Body of pancreas (tissue), 4 donors: ENCODE data around the gene ALG12. TPM values are rescaled to one million over a fixed set of nuclear protein-coding genes. Genes with fewer than 3 reads are reported as not detected.

Experiments used
- ATAC-seq: fragments of 150-250 bp; one replicate; pipeline ENCODE4 v1.9.1; 2016
- DNase-seq, 4 donors: peaks; one replicate each; pipeline ENCODE4 v3.0.0-alpha.2; 2019
- H3K27ac ChIP-seq, 4 donors: fragments of 200-600 bp; sonication (generic); 1 replicate in 3 of 4; 2 replicates in 1 of 4; pipeline versions ENCODE4 v1.5.1 to v1.6.1; 2016 to 2019; ENCODE audit warnings: mild to moderate bottlenecking in 1 of 4, mixed read lengths in 1 of 4, moderate library complexity in 1 of 4
- H3K27me3 ChIP-seq, 2 donors: fragments of 200-600 bp; sonication (generic); one replicate each; pipeline ENCODE4 v1.6.0; 2016; ENCODE audit warnings: mild to moderate bottlenecking in 1 of 2
- H3K36me3 ChIP-seq, 2 donors: fragments of 200-600 bp; sonication (generic); replicated peaks in 1 of 2; 2 replicates each; pipeline ENCODE4 v1.5.1; 2016; ENCODE audit warnings: low read depth in 2 of 2; ENCODE audit not compliant: insufficient read depth in 1 of 2
- H3K4me1 ChIP-seq: fragments of 200-600 bp; sonication (generic); one replicate; pipeline ENCODE4 v1.6.0; 2016
- H3K4me3 ChIP-seq, 2 donors: fragments of 200-600 bp; sonication (generic); 1 replicate in 1 of 2; 2 replicates in 1 of 2; pipeline ENCODE4 v1.5.1; 2016 to 2019
- H3K9me3 ChIP-seq, 3 donors: fragments of 200-600 bp; sonication (generic); 1 replicate in 2 of 3; 2 replicates in 1 of 3; pipeline ENCODE4 v1.5.1; 2016
- CTCF ChIP-seq, 7 experiments: fragments of 450-650 bp in 4 of 7; fragments of 200-600 bp in 3 of 7; sonication (generic) in 3 of 7; IDR thresholded peaks; one replicate each; pipeline ENCODE4 v1.5.1; 2016 to 2019; ENCODE audit warnings: antibody characterized with exemption in 7 of 7
- POLR2A ChIP-seq, 3 donors: fragments of 450-650 bp; IDR thresholded peaks; one replicate each; pipeline ENCODE4 v1.6.1; 2016; ENCODE audit warnings: antibody characterized with exemption in 3 of 3, mild to moderate bottlenecking in 2 of 3
- WGBS, 2 donors: methylation state at CpG; one replicate each; pipeline ENCODE4 v1.1.5; 2017; 5-methylcytosine and 5-hydroxymethylcytosine counted together
- intact Hi-C: fragments of 100-400 bp; cut with DNase I; formaldehyde crosslinking; loops from one replicate; pipeline ENCODE4 v1.15.1; 2023
- total RNA-seq, 2 donors: library from RNA; depleted of rRNA; stranded (reverse); fragments of >200 nt; gene quantifications; one replicate each; pipeline ENCODE4 v1.1.0, GENCODE V29; 2016

The ALG12 gene
- total RNA-seq, 2 donors from 2014 or later = 16.2 to 17.9 TPM

DNA sequence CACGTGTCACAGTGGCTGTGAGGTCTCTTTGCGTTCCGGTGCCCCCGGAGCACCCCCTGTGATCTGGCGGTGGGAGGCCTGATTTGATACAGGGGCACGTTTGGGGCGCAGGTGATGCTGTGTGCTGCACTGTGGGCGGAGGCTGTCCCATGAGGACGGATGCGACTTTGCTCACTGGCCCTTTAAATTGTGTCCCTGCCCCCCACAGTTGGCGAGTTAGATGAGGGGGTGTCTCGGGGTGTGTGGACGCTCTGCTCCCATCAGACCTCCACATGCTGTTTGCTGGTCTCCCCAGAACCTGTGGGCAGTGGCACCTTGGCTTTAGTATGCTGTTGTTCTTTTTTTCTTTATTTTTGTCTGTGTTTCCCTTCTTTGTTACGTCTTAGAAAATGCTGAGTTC, 59.4 kb downstream of the ALG12 start:
- intact Hi-C loops = loop anchor here (10.0 kb wide), 1 partner anchor 56 kb away; the partner anchor contains the start of genes ALG12 and CRELD2
- DNase-seq (no peak), ATAC-seq (no peak)
- no peaks in the 10 kb centered on the region for H3K9me3 ChIP-seq
- H3K27me3 ChIP-seq = no peaks in the 10 kb centered on the region
- no peak overlapping the region for H3K27ac ChIP-seq
- H3K36me3 ChIP-seq = no peaks in the 10 kb centered on the region
- TF ChIP-seq POLR2A (IDR thresholded peaks at IDR 0.05) (no peak), CTCF (IDR thresholded peaks at IDR 0.05) (no peak)
- H3K4me1 ChIP-seq = peaks cover 40% of the 10 kb centered on the region
- WGBS, 2 donors = 81 to 91% methylated on average over 13 to 14 of the region's 14 CpGs
- no peak overlapping the region for H3K4me3 ChIP-seq

GRCh38 chr22:49856766-49857618, 61.2 kb downstream of the ALG12 start:
- Histone ChIP-seq H3K27ac (peak overlapping the region in 3 of 4 donors; percentile 14 to 85 (median 26)), H3K9me3 (no peaks in the 10 kb centered on the region), H3K4me3 (no peak overlapping the region), H3K36me3 (no peaks in the 10 kb centered on the region), H3K27me3 (no peaks in the 10 kb centered on the region), H3K4me1 (peaks cover 49% of the 10 kb centered on the region)
- ATAC-seq (no peak), DNase-seq (no peak)
- 80 to 91% methylated on average over 12 to 31 of the region's 31 CpGs for WGBS, 2 donors
- intact Hi-C loops = loop anchor here (10.0 kb wide), 1 partner anchor 58 kb away; the partner anchor contains the start of genes ALG12 and CRELD2
- no peak for TF ChIP-seq CTCF (IDR thresholded peaks at IDR 0.05)
- no peak for TF ChIP-seq POLR2A (IDR thresholded peaks at IDR 0.05)

GRCh38 chr22:49856343-49856742, 61.9 kb downstream of the ALG12 start:
- peak overlapping the region in 3 of 4 donors; percentile 39 to 85 (median 65) for H3K27ac ChIP-seq
- no peak for ATAC-seq
- intact Hi-C loops = loop anchor here (10.0 kb wide), 1 partner anchor 58 kb away; the partner anchor contains the start of genes ALG12 and CRELD2

DNA sequence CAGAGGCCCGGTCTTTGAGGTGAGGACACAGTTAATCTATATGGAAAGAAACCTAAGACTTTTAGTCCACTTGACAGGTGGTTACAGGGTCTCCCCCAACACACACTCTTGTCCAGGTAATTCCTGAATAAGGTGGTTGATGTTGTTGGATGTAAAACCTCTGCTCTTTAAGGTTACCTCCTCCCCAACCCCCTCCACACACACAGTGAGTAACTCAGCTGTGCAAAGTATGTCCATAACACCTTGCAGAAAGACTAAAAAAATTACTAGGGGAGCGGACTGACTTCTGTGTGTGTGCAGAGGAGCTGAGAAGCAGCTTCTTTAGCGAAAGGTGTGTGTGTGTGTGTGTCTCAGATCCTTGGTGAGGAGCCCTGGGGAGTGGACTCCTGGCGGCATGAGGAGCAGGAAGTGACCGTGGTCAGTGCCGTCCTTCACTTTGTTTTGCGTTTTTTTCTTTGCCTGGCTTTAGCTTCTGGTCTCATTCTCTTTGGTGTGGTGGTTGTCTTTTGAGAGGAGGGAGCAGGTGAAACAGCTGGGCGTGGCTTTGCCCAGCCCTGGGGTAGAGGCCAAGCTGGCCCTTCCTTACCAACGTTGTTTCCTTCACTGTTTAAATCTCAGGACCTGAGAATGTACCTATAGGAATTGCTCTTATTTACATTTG, 62.9 kb downstream of the ALG12 start:
- Histone ChIP-seq H3K36me3 (no peaks in the 10 kb centered on the region), H3K27me3 (no peaks in the 10 kb centered on the region), H3K9me3 (no peaks in the 10 kb centered on the region), H3K4me3 (no peak overlapping the region), H3K4me1 (peaks cover 50% of the 10 kb centered on the region), H3K27ac (peak overlapping the region in 3 of 4 donors; percentile 39 to 85 (median 65))
- ATAC-seq (no peak), DNase-seq (peak in 3 of 4 donors; percentile 29 to 40 (median 33))
- WGBS, 2 donors = 6 to 14% methylated on average over 8 to 9 of the region's 9 CpGs
- TF ChIP-seq POLR2A (IDR thresholded peaks at IDR 0.05) = peak in 1 of 3 donors; percentile 30
- TF ChIP-seq CTCF (IDR thresholded peaks at IDR 0.05) = no peak
- intact Hi-C loops = loop anchor here (10.0 kb wide), 1 partner anchor 59 kb away; the partner anchor contains the start of genes ALG12 and CRELD2

More at GRCh38 chr22:49856343-49856742, 61.9 kb downstream of the ALG12 start:
- Histone ChIP-seq H3K9me3 (no peaks in the 10 kb centered on the region), H3K4me3 (no peak overlapping the region), H3K36me3 (no peaks in the 10 kb centered on the region), H3K27me3 (no peaks in the 10 kb centered on the region), H3K4me1 (peaks cover 50% of the 10 kb centered on the region)
- WGBS, 2 donors = 48 to 65% methylated on average over 10 to 18 of the region's 23 CpGs
- peak; percentile 36 to 45 (median 42) for DNase-seq
- peak in 1 of 3 donors; percentile 53 for TF ChIP-seq POLR2A (IDR thresholded peaks at IDR 0.05)
- TF ChIP-seq CTCF (IDR thresholded peaks at IDR 0.05) = no peak
